H1 (cell line): ENCODE measurements around the gene CCT3.

Source experiments
- CEBPB ChIP-seq: IDR thresholded peaks from 2 replicates; pipeline ENCODE4 v1.6.1; 2012; ENCODE audit warnings: low read depth, low read length
- CTCF ChIP-seq, 3 experiments: IDR thresholded peaks; 1 replicate in 2 of 3; 2 replicates in 1 of 3; pipeline versions ENCODE4 v1.5.1 to v1.6.1; 2011; ENCODE audit warnings: low read length in 3 of 3, mild to moderate bottlenecking in 3 of 3, inconsistent platforms in 2 of 3, low read depth in 1 of 3, moderate library complexity in 1 of 3; ENCODE audit not compliant: insufficient read depth in 1 of 3; ENCODE audit errors: control extremely low read depth in 1 of 3
- JUND ChIP-seq: IDR thresholded peaks from 2 replicates; pipeline ENCODE4 v1.6.1; 2011; ENCODE audit warnings: mild to moderate bottlenecking, improper control_type of control experiment, low read length
- POLR2A ChIP-seq, 2 experiments: IDR thresholded peaks; 1 replicate in 1 of 2; 2 replicates in 1 of 2; pipeline ENCODE4 v1.6.1; 2011; ENCODE audit warnings: low read depth in 2 of 2, low read length in 2 of 2, mild to moderate bottlenecking in 2 of 2; ENCODE audit errors: control extremely low read depth in 1 of 2
- POLR2AphosphoS5 ChIP-seq: IDR thresholded peaks from 2 replicates; pipeline ENCODE4 v1.6.1; 2011; ENCODE audit warnings: low read depth, low read length
- RAD21 ChIP-seq, 2 experiments: IDR thresholded peaks in 1 of 2; conservative IDR thresholded peaks in 1 of 2; 2 replicates each; pipeline ENCODE4 v1.6.1; 2011; ENCODE audit warnings: low read depth in 2 of 2, low read length in 2 of 2, improper control_type of control experiment in 1 of 2, inconsistent platforms in 1 of 2, mild to moderate bottlenecking in 1 of 2, moderate library complexity in 1 of 2
- RFX5 ChIP-seq: IDR thresholded peaks from 2 replicates; pipeline ENCODE4 v1.6.1; 2011; ENCODE audit warnings: low read depth, low read length, improper control_type of control experiment, borderline replicate concordance
- RNF2 ChIP-seq: fragments of 200-900, 300-1000 bp; sonication (generic); IDR thresholded peaks from 2 replicates; pipeline ENCODE4 v1.7.1; 2016; ENCODE audit warnings: borderline replicate concordance, low read depth, mild to moderate bottlenecking, antibody characterized with exemption, low read length; ENCODE audit not compliant: poor library complexity, severe bottlenecking; ENCODE audit errors: missing control alignments
- SAP30 ChIP-seq: fragments of 300-600 bp; sonication (generic); IDR thresholded peaks from 2 replicates; pipeline ENCODE4 v1.7.1; 2012; ENCODE audit warnings: low read length, moderate library complexity, mild to moderate bottlenecking, inconsistent platforms; ENCODE audit not compliant: insufficient read depth, insufficient replicate concordance
- TAF1 ChIP-seq: IDR thresholded peaks from 2 replicates; pipeline ENCODE4 v1.6.1; 2011; ENCODE audit warnings: mild to moderate bottlenecking, low read depth, low read length
- TAF7 ChIP-seq: optimal IDR thresholded peaks from 2 replicates; pipeline ENCODE3; 2011; ENCODE audit warnings: low read depth, mild to moderate bottlenecking, inconsistent platforms, low read length, moderate library complexity, borderline replicate concordance
- ZNF274 ChIP-seq: IDR thresholded peaks from 2 replicates; pipeline ENCODE4 v1.7.0; 2012; ENCODE audit warnings: low read length, borderline replicate concordance; ENCODE audit errors: extremely low read depth

- no peak for TF ChIP-seq RFX5
- no peak for TF ChIP-seq CTCF (IDR thresholded peaks at IDR 0.05; ENCODE audit: control extremely low read depth in 1 of 3, insufficient read depth in 1 of 3, low read depth in 1 of 3, low read length in 3 of 3)
- no peak for TF ChIP-seq JUND
- no peak for TF ChIP-seq CEBPB
- TF ChIP-seq TAF1, result no peak
- no peak for TF ChIP-seq POLR2AphosphoS5
- TF ChIP-seq ZNF274, result no peak
- TF ChIP-seq TAF7, result no peak
- no peak for TF ChIP-seq RNF2
- TF ChIP-seq POLR2A (IDR thresholded peaks at IDR 0.05; ENCODE audit: control extremely low read depth in 1 of 2, low read depth in 2 of 2, low read length in 2 of 2), result no peak
- TF ChIP-seq SAP30, result no peak
- no peak for TF ChIP-seq RAD21 (IDR thresholded peaks at IDR 0.05 in 1 of 2, conservative IDR thresholded peaks at IDR 0.05 in 1 of 2; ENCODE audit: low read depth in 2 of 2, low read length in 2 of 2)
Observed at GRCh38 chr1:156384658-156385057, 46.6 kb upstream of the CCT3 start.
